Renal cortical epithelial cell (primary cell): Measurements from ENCODE around the gene VWA7. TPM values are rescaled to one million over a fixed set of nuclear protein-coding genes. Genes with fewer than 3 reads are reported as not detected.
A peak's percentile ranks its signal among the peaks of the same experiment; 100 is the strongest.

ENCODE experiments used
- DNase-seq: peaks from one replicate; pipeline ENCODE4 v3.0.0-alpha.2; 2011; ENCODE audit warnings: low read depth
- total RNA-seq: library from RNA; depleted of rRNA; stranded (reverse); fragments of >200 nt; gene quantifications from 2 replicates; pipeline ENCODE4 v1.2.3, GENCODE V29; 2014

Gene VWA7
- total RNA-seq, 1 donor from 2014 or later: 8.5 TPM

GRCh38 chr6:31758281-31758680 lies 18.8 kb downstream of the VWA7 start:
- DNase-seq: no peak

GRCh38 chr6:31752739-31753319 lies 24.3 kb downstream of the VWA7 start:
- peak; percentile 36 for DNase-seq

GRCh38 chr6:31750411-31751022 lies 26.6 kb downstream of the VWA7 start:
- DNase-seq: no peak

GRCh38 chr6:31749301-31750036 lies 27.7 kb downstream of the VWA7 start:
- DNase-seq: no peak

- no peak for DNase-seq
Measured at GRCh38 chr6:31744422-31744821, 32.7 kb downstream of the VWA7 start.

GRCh38 chr6:31742894-31743293 lies 34.2 kb downstream of the VWA7 start:
- no peak for DNase-seq

GRCh38 chr6:31741815-31742214 lies 35.3 kb downstream of the VWA7 start:
- DNase-seq: no peak

GRCh38 chr6:31740397-31741223 lies 36.5 kb downstream of the VWA7 start:
- DNase-seq: peak; percentile 25

GRCh38 chr6:31739639-31740396 lies 37.3 kb downstream of the VWA7 start, which contains the start of gene MSH5:
Gene MSH5, plus strand, starts transcription at chr6:31740005. Its CDS starts 462 bp downstream, at chr6:31740467.
- DNase-seq: peak; percentile 98

GRCh38 chr6:31737991-31738979 lies 38.8 kb downstream of the VWA7 start:
- peak; percentile 96 for DNase-seq

- peak; percentile 42 for DNase-seq
Measured at GRCh38 chr6:31737315-31737990, 39.7 kb downstream of the VWA7 start.

- no peak for DNase-seq
Measured at GRCh38 chr6:31736768-31737314, 40.3 kb downstream of the VWA7 start.

- DNase-seq: peak; percentile 69
Measured at GRCh38 chr6:31736021-31736767, 40.9 kb downstream of the VWA7 start, which contains the start of gene CLIC1. Gene CLIC1, minus strand, starts transcription at chr6:31736530. Its CDS starts 230 bp downstream, at chr6:31736300.

- DNase-seq: peak; percentile 62
Measured at GRCh38 chr6:31734821-31735406, 42.2 kb downstream of the VWA7 start.

GRCh38 chr6:31734247-31734820 lies 42.8 kb downstream of the VWA7 start:
- no peak for DNase-seq

GRCh38 chr6:31733734-31734133 lies 43.4 kb downstream of the VWA7 start:
- no peak for DNase-seq

- DNase-seq: no peak
Measured at GRCh38 chr6:31732029-31732428, 45.1 kb downstream of the VWA7 start.
